Suppressor macrophage treated with lipopolysaccharide for 1 hour (primary cell): Measurements from ENCODE around the gene LGALS9B.
"Not testable (repeated sequence)": the region's sequence is repeated elsewhere in the genome, so short reads cannot be mapped to it uniquely, and the experiment has no call there.

Experiments
- DNase-seq, 3 donors: peaks; one replicate each; pipeline ENCODE4 v3.0.0-alpha.2; 2020 to 2022

The LGALS9B gene

GRCh38 chr17:20467447-20467846, at the start of gene LGALS9B:
Gene LGALS9B, minus strand, starts transcription at chr17:20467539. Its CDS starts 69 bp downstream, at chr17:20467470.
- DNase-seq, result not testable (repeated sequence)

- not testable (repeated sequence) for DNase-seq
Observed at GRCh38 chr17:20516986-20517385, 49.6 kb upstream of the LGALS9B start.

- DNase-seq, result not testable (repeated sequence)
Observed at GRCh38 chr17:20515099-20515498, 47.8 kb upstream of the LGALS9B start.

GRCh38 chr17:20513539-20513938, 46.2 kb upstream of the LGALS9B start:
- DNase-seq, result not testable (repeated sequence)

GRCh38 chr17:20512378-20512777, 45.0 kb upstream of the LGALS9B start:
- DNase-seq, result not testable (repeated sequence)

GRCh38 chr17:20511778-20512177, 44.4 kb upstream of the LGALS9B start:
- DNase-seq, result not testable (repeated sequence)

GRCh38 chr17:20505333-20505732, 38.0 kb upstream of the LGALS9B start:
- DNase-seq, result not testable (repeated sequence)

GRCh38 chr17:20504388-20505066, 37.2 kb upstream of the LGALS9B start:
- not testable (repeated sequence) for DNase-seq

GRCh38 chr17:20501896-20502295, 34.6 kb upstream of the LGALS9B start:
- DNase-seq, result not testable (repeated sequence)

- not testable (repeated sequence) for DNase-seq
Observed at GRCh38 chr17:20500346-20500745, 33.0 kb upstream of the LGALS9B start.

GRCh38 chr17:20495420-20495819, 28.1 kb upstream of the LGALS9B start:
- not testable (repeated sequence) for DNase-seq

- DNase-seq, result not testable (repeated sequence)
Observed at GRCh38 chr17:20494735-20495134, 27.4 kb upstream of the LGALS9B start.

- not testable (repeated sequence) for DNase-seq
Observed at GRCh38 chr17:20494147-20494546, 26.8 kb upstream of the LGALS9B start.

GRCh38 chr17:20492971-20493370, 25.6 kb upstream of the LGALS9B start:
- not testable (repeated sequence) for DNase-seq

- DNase-seq, result not testable (repeated sequence)
Observed at GRCh38 chr17:20492099-20492498, 24.8 kb upstream of the LGALS9B start.

- not testable (repeated sequence) for DNase-seq
Observed at GRCh38 chr17:20484930-20485329, 17.6 kb upstream of the LGALS9B start.

GRCh38 chr17:20479889-20480591, 12.7 kb upstream of the LGALS9B start:
- not testable (repeated sequence) for DNase-seq

GRCh38 chr17:20477398-20478071, 10.2 kb upstream of the LGALS9B start:
- not testable (repeated sequence) for DNase-seq

- DNase-seq, result not testable (repeated sequence)
Observed at GRCh38 chr17:20475137-20475831, 7.9 kb upstream of the LGALS9B start.

GRCh38 chr17:20474081-20474480, 6.7 kb upstream of the LGALS9B start:
- DNase-seq, result not testable (repeated sequence)

GRCh38 chr17:20469946-20470345, 2.6 kb upstream of the LGALS9B start:
- DNase-seq, result not testable (repeated sequence)

- DNase-seq, result not testable (repeated sequence)
Observed at GRCh38 chr17:20469107-20469506, 1.8 kb upstream of the LGALS9B start.

GRCh38 chr17:20466999-20467398, 340 bp downstream of the LGALS9B start:
- DNase-seq, result peak; percentile 8 to 42 (median 18)
